HL-60 (cell line): ENCODE measurements around the gene SLC22A2.

Experiments used
- POLR2AphosphoS5 ChIP-seq: IDR thresholded peaks from 2 replicates; pipeline ENCODE4 v1.6.1; 2012; ENCODE audit warnings: low read depth
- SPI1 ChIP-seq: IDR thresholded peaks from 2 replicates; pipeline ENCODE4 v1.6.1; 2012; ENCODE audit warnings: low read depth, mild to moderate bottlenecking, borderline replicate concordance
- TF ChIP-seq, protein P1 (sequence below): IDR thresholded peaks from one replicate; pipeline ENCODE4 v1.5.1; 2011; ENCODE audit warnings: low read length, control low read depth, inconsistent platforms; ENCODE audit not compliant: insufficient read depth

DNA sequence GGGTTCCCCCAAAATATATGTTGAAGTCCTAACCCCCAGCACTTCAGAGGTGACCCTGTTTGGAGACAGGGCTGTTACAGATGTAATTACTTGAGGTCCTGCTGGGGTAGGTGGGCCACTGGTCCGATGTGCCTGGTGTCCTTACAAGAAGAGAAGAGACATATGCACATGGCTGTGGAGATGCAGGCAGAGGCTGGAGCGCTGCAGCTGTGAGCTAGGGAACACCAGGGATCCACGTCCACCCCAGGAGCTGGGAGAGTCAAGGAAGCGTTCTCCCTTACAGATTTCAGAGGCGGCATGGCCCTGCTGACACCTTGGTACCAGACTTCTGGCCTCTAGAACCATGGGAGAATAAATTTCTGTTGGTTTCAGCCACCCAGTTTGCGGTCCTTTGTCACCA lies 11.7 kb upstream of the SLC22A2 start:
- TF ChIP-seq, protein P1, sequence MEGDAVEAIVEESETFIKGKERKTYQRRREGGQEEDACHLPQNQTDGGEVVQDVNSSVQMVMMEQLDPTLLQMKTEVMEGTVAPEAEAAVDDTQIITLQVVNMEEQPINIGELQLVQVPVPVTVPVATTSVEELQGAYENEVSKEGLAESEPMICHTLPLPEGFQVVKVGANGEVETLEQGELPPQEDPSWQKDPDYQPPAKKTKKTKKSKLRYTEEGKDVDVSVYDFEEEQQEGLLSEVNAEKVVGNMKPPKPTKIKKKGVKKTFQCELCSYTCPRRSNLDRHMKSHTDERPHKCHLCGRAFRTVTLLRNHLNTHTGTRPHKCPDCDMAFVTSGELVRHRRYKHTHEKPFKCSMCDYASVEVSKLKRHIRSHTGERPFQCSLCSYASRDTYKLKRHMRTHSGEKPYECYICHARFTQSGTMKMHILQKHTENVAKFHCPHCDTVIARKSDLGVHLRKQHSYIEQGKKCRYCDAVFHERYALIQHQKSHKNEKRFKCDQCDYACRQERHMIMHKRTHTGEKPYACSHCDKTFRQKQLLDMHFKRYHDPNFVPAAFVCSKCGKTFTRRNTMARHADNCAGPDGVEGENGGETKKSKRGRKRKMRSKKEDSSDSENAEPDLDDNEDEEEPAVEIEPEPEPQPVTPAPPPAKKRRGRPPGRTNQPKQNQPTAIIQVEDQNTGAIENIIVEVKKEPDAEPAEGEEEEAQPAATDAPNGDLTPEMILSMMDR, result no peak
- no peak for TF ChIP-seq SPI1
- no peak for TF ChIP-seq POLR2AphosphoS5
